GM21381 (cell line): Measurements from ENCODE around the gene FADS2.
"Not testable (repeated sequence)": the region's sequence is repeated elsewhere in the genome, so short reads cannot be mapped to it uniquely, and the experiment has no call there.

Source experiments
- ATAC-seq: cut with Tn5 transposase; IDR thresholded peaks from one replicate; pipeline ENCODE4 v1.9.1; 2021; ENCODE audit warnings: mild to moderate bottlenecking, moderate library complexity; ENCODE audit not compliant: unreplicated experiment

FADS2 gene

DNA sequence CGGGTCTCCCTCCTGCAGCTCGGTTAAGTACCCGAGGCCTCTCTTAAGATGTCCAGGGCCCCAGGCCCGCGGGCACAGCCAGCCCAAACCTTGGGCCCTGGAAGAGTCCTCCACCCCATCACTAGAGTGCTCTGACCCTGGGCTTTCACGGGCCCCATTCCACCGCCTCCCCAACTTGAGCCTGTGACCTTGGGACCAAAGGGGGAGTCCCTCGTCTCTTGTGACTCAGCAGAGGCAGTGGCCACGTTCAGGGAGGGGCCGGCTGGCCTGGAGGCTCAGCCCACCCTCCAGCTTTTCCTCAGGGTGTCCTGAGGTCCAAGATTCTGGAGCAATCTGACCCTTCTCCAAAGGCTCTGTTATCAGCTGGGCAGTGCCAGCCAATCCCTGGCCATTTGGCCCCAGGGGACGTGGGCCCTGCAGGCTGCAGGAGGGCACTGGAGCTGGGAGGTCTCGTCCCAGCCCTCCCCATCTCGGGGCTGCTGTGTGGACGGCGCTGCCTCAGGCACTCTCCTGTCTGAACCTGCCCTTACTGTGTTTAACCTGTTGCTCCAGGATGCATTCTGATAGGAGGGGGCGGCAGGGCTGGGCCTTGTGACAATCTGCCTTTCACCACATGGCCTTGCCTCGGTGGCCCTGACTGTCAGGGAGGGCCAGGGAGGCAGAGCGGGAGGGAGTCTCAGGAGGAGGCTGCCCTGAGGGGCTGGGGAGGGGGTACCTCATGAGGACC lies 38.3 kb downstream of the FADS2 start:
- ATAC-seq = no peak

DNA sequence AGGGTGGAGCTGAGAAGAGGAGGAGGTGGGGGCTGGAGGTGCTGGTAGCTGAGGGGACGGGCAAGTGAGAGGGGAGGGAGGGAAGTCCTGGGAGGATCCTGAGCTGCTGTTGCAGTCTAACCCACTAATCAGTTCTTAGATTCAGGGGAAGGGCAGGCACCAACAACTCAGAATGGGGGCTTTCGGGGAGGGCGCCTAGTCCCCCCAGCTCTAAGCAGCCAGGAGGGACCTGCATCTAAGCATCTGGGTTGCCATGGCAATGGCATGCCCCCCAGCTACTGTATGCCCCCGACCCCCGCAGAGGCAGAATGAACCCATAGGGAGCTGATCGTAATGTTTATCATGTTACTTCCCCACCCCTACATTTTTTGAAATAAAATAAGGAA lies 38.9 kb downstream of the FADS2 start:
- ATAC-seq = no peak

DNA sequence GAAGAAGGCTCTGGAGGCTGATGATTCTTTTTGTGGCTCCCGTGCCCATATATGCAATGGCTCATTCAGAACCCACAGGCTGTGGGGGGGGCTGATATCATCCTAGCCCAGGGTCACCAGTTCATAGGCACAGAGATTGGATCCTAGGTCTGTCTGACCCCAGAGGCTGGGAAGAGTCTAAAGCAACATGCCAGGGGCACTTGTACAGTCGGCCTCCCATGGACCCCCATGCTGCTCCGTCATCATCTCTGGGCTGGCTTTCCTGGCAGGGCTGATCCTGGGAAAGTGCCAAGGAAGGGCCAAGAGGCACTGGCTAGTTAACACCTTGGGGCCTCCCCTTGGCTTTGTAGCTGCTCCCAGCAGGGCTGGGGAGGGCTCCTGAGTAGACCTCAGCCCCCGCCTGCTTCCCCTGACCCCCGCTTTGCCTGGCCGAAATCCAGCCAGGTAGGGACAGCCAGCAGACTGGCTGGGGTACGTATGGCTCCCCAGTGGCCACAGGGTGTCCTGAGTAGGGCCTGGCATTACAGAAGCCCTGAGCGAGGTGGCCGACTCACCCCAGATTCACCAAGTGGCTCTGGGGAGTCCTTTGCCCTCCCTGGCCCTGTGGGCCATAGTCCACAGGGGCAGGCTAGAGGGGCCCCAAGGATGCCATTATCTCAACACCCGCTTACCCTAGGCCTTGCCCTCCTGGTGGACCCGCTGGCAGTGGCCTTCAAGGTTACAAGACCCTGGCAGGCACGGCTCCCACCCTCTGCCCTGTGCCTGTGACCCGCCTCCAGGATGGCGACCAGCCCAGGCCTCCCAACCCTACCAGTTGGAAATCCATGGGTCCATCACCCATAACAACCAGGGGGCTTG lies 40.7 kb downstream of the FADS2 start:
- no peak for ATAC-seq

DNA sequence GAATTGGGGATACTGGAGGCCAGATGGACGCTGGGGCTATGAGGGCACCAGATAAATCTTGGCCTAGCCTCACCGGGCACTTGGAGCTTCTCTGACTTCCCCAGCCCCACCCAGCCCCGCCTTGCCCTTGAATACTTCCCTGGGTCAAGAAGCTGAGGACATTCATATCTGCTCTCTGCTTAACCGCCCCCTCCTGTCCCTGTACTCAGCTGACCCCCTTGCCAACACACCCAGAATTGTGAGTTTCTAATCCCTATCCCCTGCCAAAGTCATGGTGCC lies 41.3 kb downstream of the FADS2 start:
- ATAC-seq = no peak

DNA sequence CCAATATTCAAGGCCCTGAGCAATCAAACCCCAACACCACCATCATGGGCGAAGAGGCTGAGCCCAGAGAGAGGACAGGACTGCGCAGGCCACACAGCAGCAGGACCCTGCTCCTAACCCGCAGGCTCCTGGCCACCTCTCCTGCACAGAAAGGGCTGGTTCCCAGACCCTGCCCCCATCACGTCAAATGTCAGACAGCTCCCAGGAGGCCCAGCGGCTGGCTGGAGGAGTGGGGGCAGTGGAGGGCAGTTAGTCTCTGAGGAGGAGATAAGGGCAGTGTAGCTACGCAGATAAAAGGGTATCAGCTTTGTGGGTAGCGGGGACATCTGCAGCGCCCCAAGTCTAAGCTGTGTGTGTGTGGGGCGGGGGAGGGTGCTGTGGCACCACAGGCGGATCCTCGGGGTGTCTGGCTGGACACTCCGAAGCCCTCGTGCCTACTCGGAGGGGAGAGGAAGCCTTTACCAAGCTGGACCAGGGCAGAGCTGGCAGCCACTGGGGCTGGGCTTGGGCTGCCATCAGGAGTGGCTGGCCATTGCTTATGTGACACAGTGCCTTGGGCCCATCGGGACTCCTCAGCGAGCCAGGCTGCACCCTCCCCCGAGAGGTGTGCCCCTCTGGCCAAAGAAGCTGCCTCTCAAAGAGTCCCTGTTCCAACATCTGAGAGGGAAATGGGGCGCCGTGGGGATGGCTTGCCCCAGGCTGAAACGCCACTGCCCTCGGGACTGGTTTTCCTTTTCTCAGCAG lies 41.8 kb downstream of the FADS2 start:
- ATAC-seq = no peak

DNA sequence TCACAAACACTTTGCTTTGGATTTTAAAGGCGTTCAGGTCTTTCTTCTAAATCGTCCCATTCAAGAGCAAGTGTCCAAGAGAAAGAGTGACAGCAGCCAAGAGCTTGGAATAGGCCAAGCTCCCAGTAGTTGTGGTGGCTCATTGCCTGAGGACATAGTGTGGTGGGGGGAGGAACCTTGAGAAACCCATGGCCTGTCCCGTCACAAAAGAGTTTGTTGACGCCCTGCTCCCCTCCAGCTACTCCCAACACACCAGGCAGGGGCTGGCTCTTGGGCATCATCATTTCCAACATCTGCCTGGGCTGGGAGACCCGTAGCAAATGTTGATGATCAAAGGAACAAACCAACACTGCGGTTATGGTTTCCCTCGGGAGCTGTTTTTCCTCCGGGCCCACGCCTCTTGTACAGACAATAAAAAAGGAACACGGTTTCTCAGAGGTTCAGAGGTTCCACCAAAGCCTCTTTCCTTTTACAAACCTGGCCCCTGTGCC lies 42.5 kb downstream of the FADS2 start:
- ATAC-seq = no peak

DNA sequence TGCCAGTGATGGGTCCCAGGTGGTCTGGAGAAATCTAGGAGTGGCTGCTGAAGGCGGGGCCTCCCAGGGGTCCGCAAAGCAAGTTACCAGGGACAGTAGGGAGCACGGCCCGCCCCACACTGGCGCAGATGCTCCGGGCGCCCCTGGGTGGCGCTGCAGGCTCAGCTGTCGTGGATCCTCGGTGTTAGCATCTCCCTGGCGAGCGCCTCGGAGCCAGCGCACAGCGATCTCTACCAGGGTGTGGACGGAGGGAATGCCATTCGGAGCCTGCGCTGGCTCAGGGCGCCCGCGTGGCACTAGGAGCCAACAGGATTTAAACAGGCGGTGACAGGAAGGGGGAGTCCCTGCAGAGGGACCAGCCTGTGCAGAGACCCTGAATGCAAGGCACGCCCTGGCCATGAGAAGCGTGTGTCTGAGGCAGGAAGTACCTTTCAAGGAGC lies 43.1 kb downstream of the FADS2 start:
- peak; percentile 66 for ATAC-seq

DNA sequence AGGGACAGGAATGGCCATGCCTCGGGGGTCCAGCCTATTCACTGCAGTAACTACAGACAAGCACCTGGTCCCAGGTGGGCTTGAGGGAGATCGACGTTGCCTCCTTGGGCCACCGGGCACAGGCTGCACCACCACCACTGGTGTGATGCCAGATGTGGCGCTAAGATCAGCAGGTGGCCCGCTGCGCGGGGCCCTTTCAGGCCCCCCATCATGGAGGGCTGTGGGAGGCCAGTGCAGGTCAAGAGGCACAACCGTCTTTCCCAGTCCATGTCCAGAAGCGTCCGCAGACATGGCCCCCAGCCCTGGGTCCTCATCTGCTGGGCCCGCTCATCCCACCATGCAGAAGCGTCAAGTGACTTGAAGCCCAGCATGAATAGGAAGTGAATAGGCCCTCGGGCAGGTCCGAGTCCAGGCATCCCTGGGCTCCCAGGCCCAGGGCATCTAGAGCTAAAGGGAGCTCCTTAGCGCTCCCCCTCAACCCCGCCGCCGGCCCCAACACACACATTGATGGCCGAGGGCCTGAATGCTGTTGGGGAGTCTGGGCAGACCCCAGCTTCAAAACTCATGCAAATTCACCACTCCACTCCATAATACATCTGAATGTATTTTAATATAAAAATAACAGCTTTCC lies 45.0 kb downstream of the FADS2 start:
- ATAC-seq = no peak

DNA sequence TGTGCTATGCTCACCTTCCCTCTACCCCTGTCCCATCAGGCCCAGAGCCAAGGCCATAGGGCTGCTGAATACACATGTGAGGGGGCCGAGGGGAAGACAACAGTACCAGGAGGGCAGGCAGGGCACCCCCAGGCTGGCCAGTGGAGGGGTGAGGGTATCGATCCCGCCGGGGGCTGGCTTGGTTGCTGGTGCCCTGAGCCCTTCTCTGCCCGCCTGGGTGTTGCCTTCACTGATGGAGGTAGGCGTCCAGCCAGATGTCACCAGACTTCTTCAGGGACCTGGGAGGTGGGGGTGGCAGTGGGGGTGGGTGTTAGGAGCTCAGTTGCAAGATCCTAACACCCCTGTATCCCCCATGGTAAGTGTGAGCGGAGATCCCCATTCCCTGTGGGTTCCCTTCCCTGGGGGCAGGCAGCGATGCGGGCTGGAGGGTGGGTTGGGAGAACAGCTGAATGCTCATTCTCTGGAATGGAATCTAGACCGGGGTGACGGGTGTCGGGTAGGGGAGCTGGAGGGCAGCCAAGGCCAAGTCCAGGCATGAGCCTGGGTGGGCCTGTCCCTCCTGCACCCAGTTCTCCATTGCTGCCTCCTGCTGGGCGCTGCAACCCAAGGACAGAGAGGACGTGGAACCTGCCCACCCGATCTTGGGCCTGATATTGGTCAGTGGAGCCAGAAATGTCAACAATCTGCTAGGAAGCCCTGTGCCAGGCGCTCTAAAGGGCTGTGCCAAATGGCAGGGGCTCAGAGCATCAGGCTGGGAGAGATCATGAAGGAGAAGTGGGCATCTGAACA lies 45.7 kb downstream of the FADS2 start:
- ATAC-seq = no peak

DNA sequence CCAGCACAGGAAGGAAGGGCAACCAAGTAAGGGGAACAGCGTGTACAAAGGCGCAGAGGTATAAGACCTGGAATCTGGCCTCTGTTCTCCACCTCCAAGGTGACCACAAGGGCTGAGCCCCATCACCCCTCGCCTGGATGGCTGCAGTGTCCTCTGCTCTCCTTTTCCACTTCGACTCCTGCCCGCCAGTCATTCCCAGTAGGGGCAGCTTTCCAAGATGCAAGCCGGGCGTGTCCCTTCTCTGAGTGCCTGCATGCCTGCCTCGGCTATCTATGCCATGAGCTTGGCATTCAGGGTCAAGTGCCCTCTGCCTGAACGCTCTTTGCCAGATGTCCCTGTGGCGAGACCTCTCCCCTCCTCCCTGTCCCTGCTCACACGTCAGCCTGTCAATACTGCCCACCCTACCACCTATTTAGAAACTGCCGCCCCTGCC lies 46.3 kb downstream of the FADS2 start:
- ATAC-seq = no peak

DNA sequence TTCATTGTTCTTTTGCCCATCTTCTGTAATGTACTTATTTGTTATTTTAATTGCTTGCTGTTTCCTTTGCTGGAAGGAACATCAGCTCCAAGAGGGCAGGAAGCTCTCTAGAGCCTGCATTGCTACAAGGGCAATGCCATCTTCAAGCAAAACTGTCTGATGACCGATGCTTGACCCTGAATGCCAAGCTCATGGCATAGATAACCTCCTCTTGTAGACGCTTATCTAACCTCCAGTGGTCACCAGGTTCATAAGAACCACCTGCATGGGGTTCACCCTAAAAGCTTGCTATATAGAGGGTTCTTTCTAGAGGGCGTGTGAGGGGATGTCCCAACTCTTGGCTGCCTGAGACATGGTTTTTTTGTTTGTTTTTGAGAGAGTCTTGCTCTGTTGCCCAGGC lies 46.8 kb downstream of the FADS2 start:
- no peak for ATAC-seq

DNA sequence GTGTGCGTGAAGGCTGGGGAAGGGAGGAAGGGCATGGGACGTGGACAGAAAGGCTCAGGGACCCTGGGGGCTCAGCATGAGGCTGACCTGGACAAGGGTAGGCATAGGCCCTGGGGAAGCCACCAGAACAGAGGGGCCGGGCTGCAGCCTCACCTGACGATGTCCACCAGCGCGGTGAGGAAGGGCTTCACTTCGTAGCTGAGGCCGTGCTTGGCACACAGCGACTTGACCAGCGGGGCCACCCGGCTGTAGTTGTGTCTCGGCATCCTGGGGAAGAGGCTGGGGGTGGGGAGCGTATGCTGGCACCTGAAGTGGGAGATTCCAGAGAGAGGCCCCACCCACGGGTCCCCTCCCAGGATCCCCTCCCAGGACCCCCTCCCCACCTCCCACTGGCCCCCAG lies 47.6 kb downstream of the FADS2 start:
- no peak for ATAC-seq

DNA sequence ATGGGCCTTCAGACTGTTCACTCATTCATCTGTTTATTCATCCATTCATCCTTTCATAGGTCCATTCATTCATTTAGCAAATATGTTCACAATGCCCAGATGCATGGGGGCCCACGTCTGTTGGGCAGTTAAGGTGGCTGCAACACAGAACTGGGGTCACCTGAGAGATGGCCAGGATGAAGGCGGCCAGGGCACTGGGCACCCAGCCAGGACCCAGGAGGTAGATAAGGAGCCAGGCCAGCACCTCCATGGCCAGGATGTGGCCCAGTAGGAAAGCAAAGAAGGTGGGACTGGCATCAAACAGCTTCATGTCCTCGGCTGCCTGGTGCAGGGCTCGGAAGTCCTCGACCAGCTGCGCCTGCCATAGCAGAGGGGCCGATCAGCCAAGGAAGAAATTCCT lies 51.1 kb downstream of the FADS2 start:
- no peak for ATAC-seq

DNA sequence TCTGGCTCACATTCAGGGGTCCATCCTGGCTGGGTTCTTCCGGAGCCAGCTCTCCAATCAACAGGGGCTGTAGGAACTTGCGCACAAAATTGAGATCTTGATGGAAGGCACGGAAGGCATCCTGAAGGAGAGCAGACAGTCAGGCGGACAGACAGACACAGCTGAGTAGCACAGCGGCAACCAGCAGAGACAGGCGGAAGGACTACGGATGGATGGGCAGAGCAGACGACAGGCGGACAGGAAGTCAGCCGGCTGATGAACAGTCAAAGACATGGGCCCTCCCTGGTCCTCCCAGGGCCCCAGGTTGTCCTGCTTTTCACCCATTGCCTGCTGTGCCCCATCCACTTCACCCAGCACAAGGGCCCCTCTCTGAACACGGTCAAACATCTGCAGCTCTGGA lies 51.9 kb downstream of the FADS2 start:
- no peak for ATAC-seq

DNA sequence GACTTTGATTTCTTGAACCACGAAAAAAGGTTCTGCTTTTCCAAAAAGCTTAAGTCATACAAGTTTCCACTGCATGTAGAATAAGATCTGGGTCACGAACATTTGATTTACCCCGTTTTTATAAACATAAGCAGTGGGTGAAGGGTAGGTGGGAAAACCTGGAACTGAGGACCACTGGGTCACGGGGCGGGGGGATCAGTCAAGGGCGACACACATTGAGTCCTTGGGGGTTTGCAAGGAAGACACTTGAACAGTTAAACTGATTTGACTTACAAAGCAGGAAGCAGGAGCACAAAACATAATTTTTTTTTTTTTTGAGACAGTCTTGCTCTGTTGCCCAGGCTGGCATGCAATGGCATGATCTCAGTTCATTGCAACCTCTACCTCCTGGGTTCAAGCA lies 52.4 kb downstream of the FADS2 start:
- no peak for ATAC-seq

DNA sequence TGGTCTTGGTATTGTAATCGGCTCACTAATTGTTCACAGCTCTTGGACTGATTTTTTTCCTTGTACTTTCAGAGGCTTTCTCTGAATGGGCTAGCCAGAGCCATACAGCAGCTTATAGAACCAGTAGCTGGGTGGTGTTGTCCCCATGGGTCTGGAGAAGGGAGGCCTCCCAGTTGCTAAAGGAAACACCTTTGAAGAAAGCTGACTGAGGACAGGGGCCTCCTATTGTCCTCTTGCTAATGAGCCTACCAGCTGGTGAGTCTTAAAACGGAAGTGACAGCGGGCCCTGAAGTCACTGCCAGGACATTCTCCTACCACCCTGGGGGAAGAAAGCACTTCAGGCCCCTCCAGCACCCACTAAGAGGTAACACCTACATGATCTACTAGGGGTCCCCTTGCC lies 53.3 kb downstream of the FADS2 start:
- ATAC-seq = no peak

DNA sequence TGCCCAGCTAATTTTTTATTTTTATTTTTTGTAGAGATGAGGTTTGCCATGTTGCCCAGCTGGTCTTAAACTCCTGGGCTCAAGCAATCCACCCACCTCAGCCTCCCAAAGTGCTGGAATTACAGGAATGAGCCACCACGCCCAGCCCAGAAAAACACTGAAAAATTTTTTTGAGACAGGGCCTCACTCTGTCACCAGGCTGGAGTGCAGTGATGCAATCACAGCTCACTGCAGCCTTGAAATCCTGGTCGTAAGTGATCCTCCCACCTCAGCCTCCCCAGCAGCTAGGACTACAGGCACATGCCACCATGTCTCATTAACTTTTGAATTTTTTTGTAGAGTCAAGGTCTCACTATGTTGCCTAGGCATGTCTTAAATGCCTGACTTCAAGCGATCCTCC lies 54.2 kb downstream of the FADS2 start:
- not testable (repeated sequence) for ATAC-seq

DNA sequence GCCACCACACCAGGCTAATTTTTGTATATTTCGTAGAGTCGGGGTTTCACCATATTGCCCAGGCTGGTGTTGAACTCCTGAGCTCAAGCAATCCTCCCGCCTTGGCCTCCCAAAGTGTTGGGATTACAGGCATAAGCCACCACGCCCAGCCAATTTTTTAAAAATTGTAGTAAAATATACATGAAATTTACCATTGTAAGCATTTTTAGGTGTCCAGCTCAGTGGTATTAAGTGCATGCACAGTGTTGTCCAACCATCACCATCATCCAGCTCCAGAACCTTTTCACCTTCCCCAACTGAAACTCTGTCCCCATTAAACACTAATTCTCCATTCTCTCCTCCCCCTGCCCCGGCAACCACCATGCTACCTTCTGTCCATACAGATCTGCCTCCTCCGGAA lies 54.8 kb downstream of the FADS2 start:
- no peak for ATAC-seq

DNA sequence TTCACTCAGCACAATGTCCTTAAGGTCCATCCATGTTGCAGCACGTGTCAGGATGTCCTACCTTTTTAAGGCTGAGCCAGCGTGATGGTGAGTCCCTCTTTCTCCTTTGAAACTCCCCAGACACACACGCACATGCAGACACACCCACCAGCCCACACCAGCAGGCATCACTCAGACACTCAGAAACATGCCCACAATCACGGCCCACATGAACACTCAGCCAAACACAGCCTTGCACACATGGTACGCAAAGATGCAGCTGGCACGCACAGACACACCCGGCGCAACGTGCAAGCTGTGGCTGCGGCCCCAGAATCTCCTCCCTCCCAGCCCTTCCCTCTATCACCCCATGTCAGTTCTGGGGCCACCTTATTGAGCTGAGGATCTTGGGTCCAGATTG lies 55.2 kb downstream of the FADS2 start:
- no peak for ATAC-seq

DNA sequence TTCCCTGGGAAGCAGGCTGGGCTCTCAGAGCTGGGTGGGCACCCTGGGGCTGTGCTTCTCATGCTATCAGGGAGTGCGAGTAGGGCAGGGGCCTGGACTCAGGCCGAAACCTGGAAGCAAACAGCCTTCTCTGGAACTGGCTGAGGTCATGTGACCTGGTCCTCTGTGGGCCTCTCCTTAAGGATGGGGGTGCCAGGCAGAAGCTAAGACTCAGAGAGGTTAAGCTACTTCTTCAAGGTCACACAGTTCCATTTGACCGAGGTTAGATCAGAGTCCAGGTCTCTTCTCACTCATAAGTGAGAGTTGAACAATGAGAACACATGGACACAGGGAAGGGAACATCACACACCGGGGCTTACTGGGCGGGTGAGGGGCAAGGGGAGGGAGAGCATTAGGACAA lies 55.8 kb downstream of the FADS2 start:
- ATAC-seq = no peak
